Esophagus squamous epithelium (tissue), 4 donors: ENCODE data around the gene CHST11.

ENCODE experiments used
- POLR2A ChIP-seq, 4 donors: fragments of 450-650 bp; IDR thresholded peaks; one replicate each; pipeline ENCODE4 v1.6.1; 2017; ENCODE audit warnings: antibody characterized with exemption in 4 of 4, mild to moderate bottlenecking in 4 of 4, moderate library complexity in 3 of 4
- TF ChIP-seq, protein P1 (sequence below), 6 experiments: fragments of 450-650 bp in 4 of 6; fragments of 200-600 bp in 2 of 6; sonication (generic) in 2 of 6; IDR thresholded peaks; one replicate each; pipeline ENCODE4 v1.5.1; 2016 to 2019; ENCODE audit warnings: antibody characterized with exemption in 6 of 6, mild to moderate bottlenecking in 4 of 6, moderate library complexity in 4 of 6

DNA sequence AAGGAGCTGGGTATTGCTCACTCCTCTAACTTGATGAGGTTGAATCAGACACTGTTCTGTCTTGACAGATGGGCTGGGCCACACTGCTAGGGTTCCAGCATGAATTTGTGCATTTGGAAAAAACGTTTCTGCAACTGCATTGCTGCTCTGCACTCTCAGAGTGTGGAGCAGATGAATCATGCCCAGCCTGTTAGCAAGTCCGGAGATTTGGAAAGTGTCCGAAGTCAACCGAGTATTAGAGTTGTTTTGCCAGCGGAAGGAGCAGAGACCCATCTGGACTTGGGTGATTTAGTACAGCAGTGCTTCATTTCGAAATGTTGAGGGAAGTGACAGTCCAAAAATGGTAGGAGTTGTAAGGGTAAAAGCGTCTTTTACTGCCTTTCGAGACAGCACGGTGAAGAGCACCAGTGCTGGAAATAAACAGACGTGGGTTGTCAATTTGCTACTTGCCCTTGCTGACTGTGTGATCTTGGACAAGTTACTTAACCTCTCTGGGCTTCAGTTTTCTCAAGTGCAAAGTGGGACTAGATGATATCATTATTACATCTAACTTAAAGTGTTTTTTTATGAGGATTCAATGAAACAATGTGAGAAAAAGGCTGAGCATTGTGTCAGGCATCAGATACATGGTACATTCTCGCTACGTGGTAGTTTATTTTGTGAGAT, 139.5 kb downstream of the CHST11 start:
- TF ChIP-seq, protein P1, sequence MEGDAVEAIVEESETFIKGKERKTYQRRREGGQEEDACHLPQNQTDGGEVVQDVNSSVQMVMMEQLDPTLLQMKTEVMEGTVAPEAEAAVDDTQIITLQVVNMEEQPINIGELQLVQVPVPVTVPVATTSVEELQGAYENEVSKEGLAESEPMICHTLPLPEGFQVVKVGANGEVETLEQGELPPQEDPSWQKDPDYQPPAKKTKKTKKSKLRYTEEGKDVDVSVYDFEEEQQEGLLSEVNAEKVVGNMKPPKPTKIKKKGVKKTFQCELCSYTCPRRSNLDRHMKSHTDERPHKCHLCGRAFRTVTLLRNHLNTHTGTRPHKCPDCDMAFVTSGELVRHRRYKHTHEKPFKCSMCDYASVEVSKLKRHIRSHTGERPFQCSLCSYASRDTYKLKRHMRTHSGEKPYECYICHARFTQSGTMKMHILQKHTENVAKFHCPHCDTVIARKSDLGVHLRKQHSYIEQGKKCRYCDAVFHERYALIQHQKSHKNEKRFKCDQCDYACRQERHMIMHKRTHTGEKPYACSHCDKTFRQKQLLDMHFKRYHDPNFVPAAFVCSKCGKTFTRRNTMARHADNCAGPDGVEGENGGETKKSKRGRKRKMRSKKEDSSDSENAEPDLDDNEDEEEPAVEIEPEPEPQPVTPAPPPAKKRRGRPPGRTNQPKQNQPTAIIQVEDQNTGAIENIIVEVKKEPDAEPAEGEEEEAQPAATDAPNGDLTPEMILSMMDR (IDR thresholded peaks at IDR 0.05), result no peak
- TF ChIP-seq POLR2A (IDR thresholded peaks at IDR 0.05), result no peak
